Liver (tissue), 9 donors: ENCODE measurements around the gene GNG7. TPM values are rescaled to one million over a fixed set of nuclear protein-coding genes. Genes with fewer than 3 reads are reported as not detected.

Source experiments
- DNase-seq: peaks from one replicate; pipeline ENCODE4 v3.0.0-alpha.2; 2017; ENCODE audit warnings: low spot score
- H3K27ac ChIP-seq, 2 donors: one replicate each; pipeline ENCODE4 v1.7.0; 2013; ENCODE audit warnings: inconsistent platforms in 2 of 2, low read length in 2 of 2, control low read depth in 1 of 2, low read depth in 1 of 2, mild to moderate bottlenecking in 1 of 2
- H3K27me3 ChIP-seq, 4 donors: one replicate each; pipeline versions ENCODE4 v1.6.1 to v1.7.0; 2013; ENCODE audit warnings: low read length in 3 of 4, inconsistent platforms in 1 of 4, mild to moderate bottlenecking in 1 of 4, moderate library complexity in 1 of 4; ENCODE audit not compliant: control insufficient read depth in 4 of 4, insufficient read depth in 4 of 4
- H3K36me3 ChIP-seq, 4 donors: one replicate each; pipeline versions ENCODE4 v1.6.1 to v1.7.0; 2013; ENCODE audit warnings: low read length in 3 of 4, mild to moderate bottlenecking in 3 of 4, low read depth in 1 of 4, moderate library complexity in 1 of 4; ENCODE audit not compliant: control insufficient read depth in 4 of 4, insufficient read depth in 3 of 4
- H3K4me1 ChIP-seq, 4 donors: one replicate each; pipeline versions ENCODE4 v1.6.1 to v1.7.0; 2013; ENCODE audit warnings: low read length in 3 of 4, mild to moderate bottlenecking in 3 of 4, moderate library complexity in 1 of 4; ENCODE audit not compliant: control insufficient read depth in 4 of 4, insufficient read depth in 4 of 4
- H3K4me3 ChIP-seq, 3 donors: one replicate each; pipeline versions ENCODE4 v1.6.1 to v1.7.0; 2013; ENCODE audit warnings: low read length in 3 of 3, control low read depth in 1 of 3, low read depth in 1 of 3, mild to moderate bottlenecking in 1 of 3
- H3K9ac ChIP-seq, 2 donors: one replicate each; pipeline ENCODE4 v1.7.0; 2013; ENCODE audit warnings: low read length in 2 of 2, mild to moderate bottlenecking in 2 of 2, moderate library complexity in 2 of 2, control low read depth in 1 of 2, low read depth in 1 of 2
- H3K9me3 ChIP-seq, 4 donors: one replicate each; pipeline versions ENCODE4 v1.6.1 to v1.7.0; 2013; ENCODE audit warnings: low read length in 3 of 4; ENCODE audit not compliant: control insufficient read depth in 4 of 4
- HNF4A ChIP-seq, 2 donors: conservative IDR thresholded peaks; 2 replicates each; pipeline ENCODE4 v1.6.1; 2016; ENCODE audit warnings: antibody characterized with exemption in 2 of 2, mild to moderate bottlenecking in 2 of 2
- HNF4G ChIP-seq: IDR thresholded peaks from 2 replicates; pipeline ENCODE4 v1.6.1; 2016; ENCODE audit warnings: antibody characterized with exemption
- JUND ChIP-seq, 2 donors: IDR thresholded peaks; 2 replicates each; pipeline ENCODE4 v1.6.1; 2016; ENCODE audit warnings: antibody characterized with exemption in 2 of 2
- REST ChIP-seq: IDR thresholded peaks from 2 replicates; pipeline ENCODE4 v1.6.1; 2016; ENCODE audit warnings: antibody characterized with exemption, mild to moderate bottlenecking
- SP1 ChIP-seq: IDR thresholded peaks from 2 replicates; pipeline ENCODE4 v1.6.1; 2018; ENCODE audit warnings: antibody characterized with exemption, mild to moderate bottlenecking
- YY1 ChIP-seq: IDR thresholded peaks from 2 replicates; pipeline ENCODE4 v1.6.1; 2016; ENCODE audit warnings: antibody characterized with exemption, mild to moderate bottlenecking
- ZBTB33 ChIP-seq: IDR thresholded peaks from 2 replicates; pipeline ENCODE4 v1.6.1; 2016; ENCODE audit warnings: antibody characterized with exemption
- WGBS: extraction: QIAGEN DNeasy Blood & Tissue Kit; methylation state at CpG from one replicate; pipeline ENCODE4 v1.1.7; 2013; 5-methylcytosine and 5-hydroxymethylcytosine counted together
- polyA plus RNA-seq, 2 donors: library from polyadenylated mRNA; stranded (reverse) in 1 of 2; unstranded in 1 of 2; fragments of 200-250 nt in 1 of 2; fragments of >200 nt in 1 of 2; fragmentation: Nextera tagmentation in 1 of 2; extraction: Ambion mirVana in 1 of 2; gene quantifications; one replicate each; pipeline versions ENCODE4 v1.2.1 to v1.2.3, GENCODE V29; 2013 to 2015
- total RNA-seq, 2 donors: library from RNA; depleted of rRNA; stranded (reverse); fragments of >200 nt; gene quantifications; one replicate each; pipeline ENCODE4 v1.2.3, GENCODE V29; 2014
- donor health status: healthy.
- donor health status: healthy.
- donor health status: healthy.
- donor health status: healthy.
- donor health status: healthy.

GNG7 gene
- total and polyA plus RNA-seq, 4 donors: 0.75 to 1.9 (median 1.1) TPM

- no peak for TF ChIP-seq REST
- no peak for TF ChIP-seq HNF4G
These were observed 213.4 kb downstream of the GNG7 start (continued) for GRCh38 chr19:2488942-2489731.

DNA sequence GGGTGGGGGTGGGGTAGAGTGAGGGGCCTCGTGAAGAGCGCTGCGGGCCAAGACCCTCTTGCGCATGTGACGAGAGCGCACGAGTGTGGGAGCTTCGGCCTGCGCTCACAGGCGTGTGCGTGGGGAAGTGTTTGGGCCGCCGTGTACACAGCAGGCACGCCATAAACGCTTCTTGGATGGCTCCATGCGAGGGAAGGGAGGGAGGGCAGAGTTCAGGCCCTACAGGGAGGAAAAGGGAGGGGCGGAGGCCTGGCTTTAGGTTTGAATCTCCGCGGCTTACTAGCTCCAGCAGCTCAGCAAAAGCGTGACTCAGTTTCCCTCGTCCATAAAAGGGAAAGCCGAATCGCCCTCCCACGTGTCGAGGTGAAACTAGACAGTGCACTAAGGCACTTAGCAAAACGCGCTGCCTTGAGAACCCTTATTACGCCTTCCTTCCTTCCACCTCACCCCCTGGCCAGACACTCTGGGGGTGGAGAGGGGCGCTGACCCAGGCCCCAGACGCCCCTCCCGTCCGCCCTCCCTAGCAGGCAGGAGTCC lies 214.0 kb downstream of the GNG7 start:
- H3K9me3 ChIP-seq: no peaks in the 10 kb centered on the region
- H3K36me3 ChIP-seq: no peaks in the 10 kb centered on the region
- no peak overlapping the region for H3K9ac ChIP-seq
- no peak overlapping the region for H3K27ac ChIP-seq
- peak overlapping the region in 1 of 3 donors; percentile 44 for H3K4me3 ChIP-seq
- no peak for DNase-seq
- 14% methylated on average over 32 of the region's 32 CpGs for WGBS
- H3K27me3 ChIP-seq: no peaks in the 10 kb centered on the region
- TF ChIP-seq HNF4A (conservative IDR thresholded peaks at IDR 0.05) (peak; percentile 17 to 25), ZBTB33 (no peak)
- H3K4me1 ChIP-seq: peaks cover 9 to 38% (median 22%) of the 10 kb centered on the region in 4 donors

DNA sequence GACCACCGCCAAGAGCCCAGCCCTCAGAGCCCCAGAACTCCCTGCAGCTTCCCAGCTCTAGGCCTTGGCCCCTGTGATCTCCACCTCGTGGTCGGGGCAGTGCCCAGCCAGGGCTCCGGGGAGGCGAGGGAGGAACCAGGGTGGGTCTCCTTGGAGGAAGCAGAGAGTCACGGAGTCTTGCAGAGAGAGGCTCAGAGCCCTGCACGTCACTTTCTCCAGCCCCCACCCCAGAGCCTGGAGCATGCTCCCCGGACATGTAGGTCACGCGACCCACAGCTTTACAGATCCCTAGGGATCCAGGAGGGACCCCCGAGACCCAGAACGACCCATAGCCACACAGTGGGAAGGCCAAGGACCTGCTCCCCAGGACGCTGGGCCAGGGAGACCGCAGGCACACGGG lies 214.7 kb downstream of the GNG7 start:
- Histone ChIP-seq H3K36me3 (no peaks in the 10 kb centered on the region), H3K9me3 (no peaks in the 10 kb centered on the region), H3K27me3 (no peaks in the 10 kb centered on the region), H3K4me1 (peaks cover 9 to 38% (median 22%) of the 10 kb centered on the region in 4 donors), H3K4me3 (no peak overlapping the region), H3K9ac (no peak overlapping the region), H3K27ac (no peak overlapping the region)
- 56% methylated on average over 15 of the region's 15 CpGs for WGBS
- DNase-seq: no peak
- no peak for TF ChIP-seq JUND (IDR thresholded peaks at IDR 0.05)
- no peak for TF ChIP-seq YY1
- TF ChIP-seq SP1: no peak
- no peak for TF ChIP-seq ZBTB33
